G401 (cell line): ENCODE measurements around the gene PODXL. TPM values are rescaled to one million over a fixed set of nuclear protein-coding genes. Genes with fewer than 3 reads are reported as not detected.
"Not testable (repeated sequence)": the region's sequence is repeated elsewhere in the genome, so short reads cannot be mapped to it uniquely, and the experiment has no call there.

Experiments used
- DNase-seq: peaks from one replicate; pipeline ENCODE4 v3.0.0-alpha.2; 2015; ENCODE audit warnings: low spot score
- in situ Hi-C: cut with HindIII; loops from 2 replicates; pipeline ENCODE4 v1.10.0; 2016; ENCODE audit warnings: low sequenced_read_pairs, mixed read lengths
- total RNA-seq: library from RNA; depleted of rRNA; stranded (reverse); fragments of >200 nt; shearing (Covaris generic); gene quantifications from 2 replicates; pipeline ENCODE4 v1.2.3, GENCODE V29; 2014; rRNA removed

The PODXL gene
- total RNA-seq, 1 experiment from 2014 or later, result 0.92 TPM

GRCh38 chr7:131467788-131468187 is 88.6 kb downstream of the PODXL start:
- in situ Hi-C loops, result no loop called here
- no peak for DNase-seq

- no peak for DNase-seq
- in situ Hi-C loops, result no loop called here
Measured at GRCh38 chr7:131466735-131467365, 89.6 kb downstream of the PODXL start.

GRCh38 chr7:131462715-131463114 is 93.7 kb downstream of the PODXL start:
- DNase-seq, in situ Hi-C loops: not testable (repeated sequence)

GRCh38 chr7:131462059-131462458 is 94.4 kb downstream of the PODXL start:
- in situ Hi-C loops, result no loop called here
- DNase-seq, result no peak

- in situ Hi-C loops, result no loop called here
- DNase-seq, result no peak
Measured at GRCh38 chr7:131459256-131459655, 97.2 kb downstream of the PODXL start.

- in situ Hi-C loops, result no loop called here
- DNase-seq, result no peak
Measured at GRCh38 chr7:131456338-131456737, 100.1 kb downstream of the PODXL start.

GRCh38 chr7:131455546-131455945 is 100.9 kb downstream of the PODXL start:
- no peak for DNase-seq
- in situ Hi-C loops, result no loop called here

GRCh38 chr7:131455001-131455400 is 101.4 kb downstream of the PODXL start:
- DNase-seq, result no peak
- in situ Hi-C loops, result no loop called here

GRCh38 chr7:131454498-131454897 is 101.9 kb downstream of the PODXL start:
- no peak for DNase-seq
- in situ Hi-C loops, result no loop called here

Other genes starting within 250 kb of the PODXL start
- 25.2 and 37.5 TPM in 2 replicates for gene MKLN1, start 228.8 kb downstream of the PODXL start, total RNA-seq